IgD-negative memory B cell (primary cell): ENCODE measurements around the gene SMPDL3A. TPM values are rescaled to one million over a fixed set of nuclear protein-coding genes. Genes with fewer than 3 reads are reported as not detected.
A peak's percentile ranks its signal among the peaks of the same experiment; 100 is the strongest.

Source experiments
- H3K27ac Mint-ChIP-seq, 3 donors: one replicate each; pipeline ENCODE4 v1.8.0; 2020 to 2022; ENCODE audit warnings: mild to moderate bottlenecking in 3 of 3, mixed read lengths in 3 of 3, moderate library complexity in 1 of 3
- H3K27me3 Mint-ChIP-seq: one replicate; pipeline ENCODE4 v1.8.0; 2021; ENCODE audit warnings: mixed read lengths
- H3K36me3 Mint-ChIP-seq: one replicate; pipeline ENCODE4 v1.8.0; 2020; ENCODE audit warnings: mild to moderate bottlenecking, mixed read lengths
- H3K4me1 Mint-ChIP-seq, 3 donors: one replicate each; pipeline ENCODE4 v1.8.0; 2020 to 2022; ENCODE audit warnings: mixed read lengths in 3 of 3, mild to moderate bottlenecking in 1 of 3
- H3K4me3 Mint-ChIP-seq, 4 donors: one replicate each; pipeline ENCODE4 v1.8.0; 2020 to 2022; ENCODE audit warnings: mild to moderate bottlenecking in 4 of 4, mixed read lengths in 4 of 4, moderate library complexity in 3 of 4
- H3K9me3 Mint-ChIP-seq, 3 donors: one replicate each; pipeline ENCODE4 v1.8.0; 2020 to 2021; ENCODE audit warnings: mixed read lengths in 3 of 3, mild to moderate bottlenecking in 1 of 3
- polyA plus RNA-seq: library from polyadenylated mRNA; unstranded; fragments of 300-500 nt; fragmentation: Illumina TruSeq; gene quantifications from one replicate; pipeline ENCODE4 v1.2.3, GENCODE V29; 2021

Gene SMPDL3A
- polyA plus RNA-seq, 1 donor from 2014 or later = 1.4 TPM

DNA sequence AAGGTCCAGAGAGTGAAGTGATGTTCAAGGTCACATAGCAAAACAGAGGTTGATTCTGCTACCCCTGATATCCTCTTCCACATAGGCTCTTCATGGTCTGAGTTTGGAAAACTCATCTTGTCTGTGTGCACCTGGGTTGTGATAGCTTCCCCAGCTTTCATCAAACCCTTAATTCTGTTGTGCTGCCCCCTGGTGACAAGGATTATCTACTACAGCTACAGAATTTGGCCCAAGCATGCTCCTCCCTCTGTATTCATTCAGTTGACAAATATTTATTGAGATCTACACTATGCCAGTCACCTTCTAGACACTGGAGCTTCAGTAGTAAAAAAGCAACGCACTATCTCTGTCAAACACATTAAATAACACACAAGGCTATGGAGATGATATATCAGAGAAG, 50.4 kb downstream of the SMPDL3A start:
- H3K9me3 Mint-ChIP-seq = no peaks in the 10 kb centered on the region
- no peak overlapping the region for H3K4me3 Mint-ChIP-seq
- H3K4me1 Mint-ChIP-seq = no peaks in the 10 kb centered on the region
- no peak overlapping the region for H3K27ac Mint-ChIP-seq
- H3K36me3 Mint-ChIP-seq = no peaks in the 10 kb centered on the region
- H3K27me3 Mint-ChIP-seq = no peaks in the 10 kb centered on the region

DNA sequence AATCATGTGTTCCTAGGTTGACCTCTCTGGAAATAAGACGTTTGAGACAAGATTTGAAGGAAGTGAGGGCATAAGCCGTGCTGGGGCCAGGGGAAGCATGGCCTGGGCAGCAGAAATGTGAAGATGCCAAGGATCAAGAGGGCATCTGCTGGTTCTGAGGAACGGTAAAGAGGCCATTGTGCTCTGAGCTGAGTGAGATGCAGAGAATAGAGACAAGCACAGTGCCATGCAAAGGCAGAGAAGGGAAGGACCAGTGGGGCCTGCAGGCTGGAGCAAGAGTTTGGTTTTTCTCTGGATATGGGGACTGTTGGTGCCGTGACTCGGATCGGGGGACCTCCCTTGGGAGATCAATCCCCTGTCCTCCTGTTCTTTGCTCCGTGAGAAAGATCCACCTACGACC, 50.8 kb downstream of the SMPDL3A start:
- no peaks in the 10 kb centered on the region for H3K4me1 Mint-ChIP-seq
- no peak overlapping the region for H3K4me3 Mint-ChIP-seq
- peak overlapping the region in 1 of 3 donors; percentile 42 for H3K27ac Mint-ChIP-seq
- no peaks in the 10 kb centered on the region for H3K27me3 Mint-ChIP-seq
- no peaks in the 10 kb centered on the region for H3K9me3 Mint-ChIP-seq
- H3K36me3 Mint-ChIP-seq = no peaks in the 10 kb centered on the region

DNA sequence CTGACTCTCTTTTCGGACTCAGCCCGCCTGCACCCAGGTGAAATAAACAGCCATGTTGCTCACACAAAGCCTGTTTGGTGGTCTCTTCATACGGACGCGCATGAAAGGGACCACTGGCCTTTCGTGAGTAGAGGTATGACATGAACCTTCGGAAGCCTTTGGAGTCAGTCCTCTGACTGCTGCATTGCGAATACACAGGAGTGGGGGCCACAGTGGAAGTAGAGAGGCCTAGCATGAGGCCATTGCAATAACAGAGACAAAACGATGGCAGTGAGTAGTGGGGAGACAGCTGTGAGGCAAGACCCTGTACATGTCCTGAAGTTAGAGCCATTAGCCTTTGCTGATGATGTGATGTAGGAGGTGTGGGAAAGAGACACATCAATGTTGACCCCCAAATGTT, 56.4 kb downstream of the SMPDL3A start:
- no peak overlapping the region for H3K27ac Mint-ChIP-seq
- no peak overlapping the region for H3K4me3 Mint-ChIP-seq

DNA sequence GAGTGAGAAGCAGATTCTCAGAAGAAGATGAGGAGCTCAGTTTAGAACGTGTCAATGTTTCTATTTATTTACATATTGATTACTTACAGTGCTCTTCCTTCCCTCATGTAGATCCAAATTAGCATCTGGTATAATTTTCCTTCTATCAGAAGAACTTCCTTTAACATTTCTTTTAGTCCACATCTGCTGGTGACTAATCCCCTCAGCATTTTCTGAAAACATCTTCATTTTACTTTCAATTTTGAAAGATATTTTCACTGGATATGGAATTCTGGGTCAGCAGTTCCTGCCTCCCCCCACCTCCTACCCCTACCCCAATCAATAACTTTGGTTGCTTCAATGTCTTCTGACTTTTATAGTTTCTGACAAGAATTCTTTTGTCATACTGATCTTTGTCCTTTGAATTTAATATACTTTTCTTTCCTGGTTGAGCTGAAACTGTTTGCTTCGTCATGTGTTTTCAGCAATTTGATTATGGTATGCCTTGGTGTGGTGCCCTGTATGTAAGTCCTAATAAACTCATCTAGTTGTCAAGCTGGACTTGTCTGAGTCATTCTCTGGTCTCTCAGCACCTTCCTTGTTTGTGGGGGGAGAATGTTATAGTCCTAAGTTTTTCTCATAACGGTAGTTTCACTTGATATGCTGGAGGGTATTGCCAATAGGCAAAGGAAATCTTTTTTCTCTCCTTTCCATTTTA, 57.0 kb downstream of the SMPDL3A start:
- H3K27ac Mint-ChIP-seq = no peak overlapping the region
- no peak overlapping the region for H3K4me3 Mint-ChIP-seq
- no peaks in the 10 kb centered on the region for H3K36me3 Mint-ChIP-seq
- no peaks in the 10 kb centered on the region for H3K9me3 Mint-ChIP-seq
- no peaks in the 10 kb centered on the region for H3K4me1 Mint-ChIP-seq
- no peaks in the 10 kb centered on the region for H3K27me3 Mint-ChIP-seq

More for the DNA sequence above, 56.4 kb downstream of the SMPDL3A start:
- Mint-ChIP-seq H3K36me3 (no peaks in the 10 kb centered on the region), H3K27me3 (no peaks in the 10 kb centered on the region), H3K9me3 (no peaks in the 10 kb centered on the region), H3K4me1 (no peaks in the 10 kb centered on the region)

DNA sequence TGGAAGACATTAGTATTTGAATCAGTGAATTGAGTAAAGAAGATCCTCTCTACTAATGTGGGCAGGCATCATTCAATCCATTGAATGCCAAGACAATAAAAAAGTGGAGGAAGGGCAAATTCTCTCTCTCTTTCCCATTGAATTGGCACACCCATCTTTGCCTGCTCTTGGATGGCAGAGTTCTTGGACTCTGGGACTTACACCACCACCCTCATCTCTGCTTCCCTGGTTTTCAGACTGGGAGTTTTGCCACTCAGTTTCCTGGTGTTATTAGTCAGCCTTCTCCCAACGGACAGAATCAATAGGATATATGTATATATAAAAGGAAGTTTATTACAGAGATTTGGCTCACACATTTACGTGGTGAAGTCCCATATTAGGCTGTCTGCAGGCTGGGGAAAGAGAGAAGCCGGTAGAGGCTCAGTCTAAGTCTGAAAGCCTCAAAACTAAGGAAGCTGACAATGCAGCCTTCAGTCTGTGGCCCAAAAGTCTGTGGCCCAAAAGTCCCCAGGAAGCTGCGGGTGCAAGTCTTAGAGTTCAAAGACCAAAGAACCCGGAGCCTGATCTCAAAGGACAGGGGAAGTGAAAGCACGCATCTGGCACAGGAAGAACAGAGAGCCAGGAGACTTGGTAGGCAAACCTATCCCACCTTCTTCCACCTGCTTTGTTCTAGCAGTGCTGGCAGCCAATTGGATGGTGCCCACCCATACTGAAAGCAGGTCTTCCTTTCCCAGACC, 64.4 kb downstream of the SMPDL3A start:
- no peaks in the 10 kb centered on the region for H3K36me3 Mint-ChIP-seq
- H3K9me3 Mint-ChIP-seq = no peaks in the 10 kb centered on the region
- H3K4me3 Mint-ChIP-seq = peak overlapping the region in 1 of 4 donors; percentile 51
- peaks cover 11 to 18% (median 17%) of the 10 kb centered on the region in 3 donors for H3K4me1 Mint-ChIP-seq
- no peak overlapping the region for H3K27ac Mint-ChIP-seq
- no peaks in the 10 kb centered on the region for H3K27me3 Mint-ChIP-seq

Other genes starting within 250 kb of the SMPDL3A start
- gene PKIB, start 178.9 kb upstream of the SMPDL3A start, polyA plus RNA-seq = not detected
- not detected for gene FABP7, start 9.5 kb upstream of the SMPDL3A start, polyA plus RNA-seq
- gene CLVS2, start 207.0 kb downstream of the SMPDL3A start, polyA plus RNA-seq = not detected